Peyer's patch (tissue), 4 donors: ENCODE results near the gene PTPRB. TPM values are rescaled to one million over a fixed set of nuclear protein-coding genes. Genes with fewer than 3 reads are reported as not detected.
"Not testable (repeated sequence)": the region's sequence is repeated elsewhere in the genome, so short reads cannot be mapped to it uniquely, and the experiment has no call there.

ENCODE experiments used
- DNase-seq, 3 donors: peaks; one replicate each; pipeline ENCODE4 v3.0.0-alpha.2; 2017 to 2019
- H3K27ac ChIP-seq, 4 donors: fragments of 200-600 bp; sonication (generic); one replicate each; pipeline ENCODE4 v1.5.1; 2016 to 2019
- H3K27me3 ChIP-seq, 2 donors: fragments of 200-600 bp; sonication (generic); one replicate each; pipeline ENCODE4 v1.5.1; 2019
- H3K36me3 ChIP-seq, 3 donors: fragments of 200-600 bp; sonication (generic); one replicate each; pipeline ENCODE4 v1.5.1; 2016 to 2019
- H3K4me1 ChIP-seq, 4 donors: fragments of 200-600 bp; sonication (generic); one replicate each; pipeline ENCODE4 v1.5.1; 2016 to 2019
- H3K4me3 ChIP-seq, 4 donors: fragments of 200-600 bp; sonication (generic); 1 replicate in 3 of 4; 2 replicates in 1 of 4; pipeline ENCODE4 v1.5.1; 2016 to 2019; ENCODE audit warnings: mild to moderate bottlenecking in 1 of 4
- H3K9me3 ChIP-seq, 4 donors: fragments of 200-600 bp; sonication (generic); one replicate each; pipeline ENCODE4 v1.5.1; 2016 to 2019; ENCODE audit warnings: mild to moderate bottlenecking in 1 of 4
- POLR2A ChIP-seq, 2 donors: fragments of 450-650 bp; IDR thresholded peaks; one replicate each; pipeline ENCODE4 v1.5.1; 2017; ENCODE audit warnings: antibody characterized with exemption in 2 of 2, mild to moderate bottlenecking in 2 of 2, moderate library complexity in 2 of 2
- total RNA-seq, 4 donors: library from RNA; depleted of rRNA; stranded (reverse); fragments of >200 nt; gene quantifications; one replicate each; pipeline ENCODE4 v1.1.0, GENCODE V29; 2016
- TF ChIP-seq, protein P1 (sequence below), 6 experiments: fragments of 450-650 bp in 4 of 6; fragments of 200-600 bp in 2 of 6; sonication (generic) in 1 of 6; IDR thresholded peaks; one replicate each; pipeline ENCODE4 v1.5.1; 2017 to 2019; ENCODE audit warnings: antibody characterized with exemption in 6 of 6, mild to moderate bottlenecking in 3 of 6, moderate library complexity in 1 of 6

The PTPRB gene
- total RNA-seq, 4 donors from 2014 or later, result 10.5 to 38.8 (median 30.5) TPM

DNA sequence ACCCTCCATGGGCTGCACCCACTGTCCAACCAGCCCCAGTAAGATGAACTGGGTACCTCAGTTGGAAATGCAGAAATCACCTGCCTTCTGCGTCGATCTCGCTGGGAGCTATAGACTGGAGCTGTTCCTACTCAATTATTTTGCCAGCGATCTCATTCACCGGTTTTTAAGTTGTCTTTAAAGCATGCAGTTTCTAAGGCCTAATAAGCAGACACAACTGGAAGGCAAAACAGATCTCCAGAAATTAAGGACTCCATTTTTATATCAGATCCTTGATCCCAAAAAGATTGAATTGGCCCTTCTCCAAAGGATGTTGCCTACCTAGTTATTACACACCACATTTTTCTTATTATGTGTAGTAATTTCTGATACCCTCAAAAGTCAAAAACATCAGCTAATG, 139.7 kb downstream of the PTPRB start:
- Histone ChIP-seq H3K4me1 (no peaks in the 10 kb centered on the region), H3K9me3 (no peaks in the 10 kb centered on the region), H3K27ac (no peak overlapping the region), H3K27me3 (no peaks in the 10 kb centered on the region), H3K36me3 (no peaks in the 10 kb centered on the region), H3K4me3 (no peak overlapping the region)
- no peak for TF ChIP-seq POLR2A (IDR thresholded peaks at IDR 0.05)
- TF ChIP-seq, protein P1, sequence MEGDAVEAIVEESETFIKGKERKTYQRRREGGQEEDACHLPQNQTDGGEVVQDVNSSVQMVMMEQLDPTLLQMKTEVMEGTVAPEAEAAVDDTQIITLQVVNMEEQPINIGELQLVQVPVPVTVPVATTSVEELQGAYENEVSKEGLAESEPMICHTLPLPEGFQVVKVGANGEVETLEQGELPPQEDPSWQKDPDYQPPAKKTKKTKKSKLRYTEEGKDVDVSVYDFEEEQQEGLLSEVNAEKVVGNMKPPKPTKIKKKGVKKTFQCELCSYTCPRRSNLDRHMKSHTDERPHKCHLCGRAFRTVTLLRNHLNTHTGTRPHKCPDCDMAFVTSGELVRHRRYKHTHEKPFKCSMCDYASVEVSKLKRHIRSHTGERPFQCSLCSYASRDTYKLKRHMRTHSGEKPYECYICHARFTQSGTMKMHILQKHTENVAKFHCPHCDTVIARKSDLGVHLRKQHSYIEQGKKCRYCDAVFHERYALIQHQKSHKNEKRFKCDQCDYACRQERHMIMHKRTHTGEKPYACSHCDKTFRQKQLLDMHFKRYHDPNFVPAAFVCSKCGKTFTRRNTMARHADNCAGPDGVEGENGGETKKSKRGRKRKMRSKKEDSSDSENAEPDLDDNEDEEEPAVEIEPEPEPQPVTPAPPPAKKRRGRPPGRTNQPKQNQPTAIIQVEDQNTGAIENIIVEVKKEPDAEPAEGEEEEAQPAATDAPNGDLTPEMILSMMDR (IDR thresholded peaks at IDR 0.05), result no peak
- DNase-seq, result no peak

GRCh38 chr12:70492904-70493303, 144.3 kb downstream of the PTPRB start:
- H3K9me3 ChIP-seq, DNase-seq, H3K27ac ChIP-seq, H3K4me3 ChIP-seq, H3K36me3 ChIP-seq, H3K4me1 ChIP-seq, H3K27me3 ChIP-seq: not testable (repeated sequence)

DNA sequence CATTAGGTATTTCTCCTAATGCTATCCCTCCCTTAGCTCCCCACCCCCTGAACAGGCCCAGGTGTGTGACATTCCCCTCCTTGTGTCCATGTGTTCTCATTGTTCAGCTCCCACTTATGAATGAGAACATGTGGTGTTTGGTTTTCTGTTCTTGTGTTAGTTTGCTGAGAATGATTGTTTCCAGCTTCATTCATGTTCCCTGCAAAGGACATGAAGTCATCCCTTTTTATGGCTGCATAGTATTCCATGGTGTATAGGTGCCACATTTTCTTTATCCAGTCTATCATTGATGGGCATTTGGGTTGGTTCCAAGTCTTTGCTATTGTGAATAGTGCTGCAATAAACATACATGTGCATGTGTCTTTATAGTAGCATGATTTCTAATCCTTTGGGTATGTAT, 146.3 kb downstream of the PTPRB start:
- not testable (repeated sequence) for H3K27ac ChIP-seq, H3K4me1 ChIP-seq, H3K27me3 ChIP-seq, H3K36me3 ChIP-seq, H3K4me3 ChIP-seq, H3K9me3 ChIP-seq, DNase-seq

- Histone ChIP-seq H3K27me3 (no peaks in the 10 kb centered on the region), H3K4me1 (peaks cover 0 to 5% (median 0%) of the 10 kb centered on the region in 4 donors), H3K9me3 (no peaks in the 10 kb centered on the region), H3K36me3 (no peaks in the 10 kb centered on the region), H3K27ac (no peak overlapping the region), H3K4me3 (no peak overlapping the region)
- TF ChIP-seq, protein P1 (IDR thresholded peaks at IDR 0.05), result no peak
- TF ChIP-seq POLR2A (IDR thresholded peaks at IDR 0.05), result no peak
- no peak for DNase-seq
These were observed 149.8 kb downstream of the PTPRB start for GRCh38 chr12:70487440-70487839.

DNA sequence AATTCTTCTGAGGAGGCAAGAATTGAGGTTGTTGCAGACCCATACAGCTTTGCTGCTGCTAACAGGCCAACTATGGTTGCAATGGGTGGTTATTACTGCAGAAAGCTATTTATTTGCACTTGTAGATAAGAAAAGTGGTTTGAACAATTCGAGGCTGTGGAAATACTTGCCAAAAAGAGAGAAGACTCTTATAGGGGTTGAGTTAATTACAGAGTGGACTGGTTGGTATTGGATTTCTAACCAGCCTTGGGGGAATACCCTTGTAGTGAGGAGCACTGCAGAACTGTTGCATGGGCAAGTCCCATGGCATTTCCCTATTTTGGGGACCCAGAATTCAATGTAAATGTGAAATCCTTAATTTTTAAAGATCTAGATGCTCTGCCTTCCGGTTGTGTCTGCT, 150.6 kb downstream of the PTPRB start:
- DNase-seq, result no peak
- no peak for TF ChIP-seq POLR2A (IDR thresholded peaks at IDR 0.05)
- TF ChIP-seq, protein P1 (IDR thresholded peaks at IDR 0.05), result no peak
- peaks cover 0 to 5% (median 0%) of the 10 kb centered on the region in 4 donors for H3K4me1 ChIP-seq
- no peaks in the 10 kb centered on the region for H3K9me3 ChIP-seq
- no peaks in the 10 kb centered on the region for H3K36me3 ChIP-seq
- no peaks in the 10 kb centered on the region for H3K27me3 ChIP-seq
- no peak overlapping the region for H3K4me3 ChIP-seq
- no peak overlapping the region for H3K27ac ChIP-seq

DNA sequence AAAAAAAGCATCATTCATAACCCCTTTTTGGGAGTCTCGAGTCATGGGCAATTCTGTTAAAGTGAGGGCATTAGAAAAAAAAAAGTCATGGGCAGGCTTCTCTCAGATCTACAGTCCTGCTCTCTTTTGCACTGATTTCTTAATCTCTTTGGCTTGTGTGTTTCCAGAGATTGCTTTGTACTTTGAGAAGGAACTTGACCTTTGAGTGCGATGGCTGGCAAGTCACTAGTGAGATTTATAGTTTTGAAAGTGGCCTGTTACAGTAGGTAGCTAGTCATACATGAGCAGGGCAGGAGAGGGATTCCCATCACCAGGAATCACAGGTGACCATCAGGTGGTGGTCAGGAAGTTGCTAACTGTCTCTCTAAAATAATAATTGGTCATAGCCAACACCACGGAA, 151.5 kb downstream of the PTPRB start:
- no peak for DNase-seq
- no peaks in the 10 kb centered on the region for H3K27me3 ChIP-seq
- TF ChIP-seq, protein P1 (IDR thresholded peaks at IDR 0.05), result no peak
- TF ChIP-seq POLR2A (IDR thresholded peaks at IDR 0.05), result no peak
- no peak overlapping the region for H3K27ac ChIP-seq
- H3K4me1 ChIP-seq, result peaks cover 0 to 5% (median 0%) of the 10 kb centered on the region in 4 donors
- H3K9me3 ChIP-seq, result no peaks in the 10 kb centered on the region
- no peak overlapping the region for H3K4me3 ChIP-seq
- H3K36me3 ChIP-seq, result no peaks in the 10 kb centered on the region

DNA sequence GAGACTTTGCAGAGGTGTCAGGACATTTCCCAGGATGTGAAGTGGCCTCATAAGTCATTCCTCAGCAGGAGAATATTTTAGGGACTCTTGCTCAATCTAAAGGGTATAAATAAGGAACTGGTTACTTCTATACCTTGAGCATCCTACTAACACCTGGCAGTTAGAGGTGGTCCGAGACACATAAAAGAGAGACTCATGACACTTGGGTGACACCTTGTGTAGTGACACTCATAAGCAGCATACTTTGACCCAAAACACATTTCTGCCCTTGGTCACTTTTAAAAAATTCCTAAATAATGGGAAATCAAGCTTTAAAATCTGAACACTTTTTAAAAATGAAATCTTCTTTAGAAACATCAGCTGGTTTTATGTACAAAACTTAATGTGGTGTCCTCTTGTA, 152.8 kb downstream of the PTPRB start:
- Histone ChIP-seq H3K27me3 (no peaks in the 10 kb centered on the region), H3K4me3 (no peak overlapping the region), H3K9me3 (no peaks in the 10 kb centered on the region), H3K4me1 (peaks cover 0 to 5% (median 0%) of the 10 kb centered on the region in 4 donors), H3K36me3 (no peaks in the 10 kb centered on the region), H3K27ac (no peak overlapping the region)
- TF ChIP-seq, protein P1 (IDR thresholded peaks at IDR 0.05), result no peak
- TF ChIP-seq POLR2A (IDR thresholded peaks at IDR 0.05), result no peak
- DNase-seq, result no peak
